Neural cell (in vitro differentiated cells): ENCODE data around the gene TRABD2B.

Source experiments
- EZH2 ChIP-seq: fragments of 200-600, 300-800 bp; shearing (Covaris generic), sonication (generic); IDR thresholded peaks from 2 replicates; pipeline ENCODE4 v1.6.1; 2014; ENCODE audit warnings: antibody characterized with exemption, low read length, borderline replicate concordance, mild to moderate bottlenecking; ENCODE audit not compliant: insufficient read depth, poor library complexity, severe bottlenecking
- MXI1 ChIP-seq: fragments of 450-650 bp; conservative IDR thresholded peaks from 2 replicates; pipeline ENCODE4 v1.6.1; 2014; ENCODE audit warnings: antibody characterized with exemption, mild to moderate bottlenecking; ENCODE audit not compliant: poor library complexity, severe bottlenecking
- POLR2AphosphoS5 ChIP-seq: IDR thresholded peaks from 2 replicates; pipeline ENCODE4 v1.6.1; 2012
- RAD21 ChIP-seq: fragments of 450-650 bp; conservative IDR thresholded peaks from 2 replicates; pipeline ENCODE4 v1.6.1; 2014; ENCODE audit warnings: antibody characterized with exemption, mild to moderate bottlenecking, moderate library complexity
- TF ChIP-seq, protein P1 (sequence below): fragments of 450-650 bp; IDR thresholded peaks from 2 replicates; pipeline ENCODE4 v1.5.1; 2014; ENCODE audit warnings: antibody characterized with exemption, mild to moderate bottlenecking, moderate library complexity; ENCODE audit not compliant: poor library complexity, severe bottlenecking

GRCh38 chr1:47771751-47772150 is 225.4 kb downstream of the TRABD2B start:
- TF ChIP-seq POLR2AphosphoS5 (no peak), EZH2 (no peak), RAD21 (no peak), MXI1 (no peak)
- TF ChIP-seq, protein P1, sequence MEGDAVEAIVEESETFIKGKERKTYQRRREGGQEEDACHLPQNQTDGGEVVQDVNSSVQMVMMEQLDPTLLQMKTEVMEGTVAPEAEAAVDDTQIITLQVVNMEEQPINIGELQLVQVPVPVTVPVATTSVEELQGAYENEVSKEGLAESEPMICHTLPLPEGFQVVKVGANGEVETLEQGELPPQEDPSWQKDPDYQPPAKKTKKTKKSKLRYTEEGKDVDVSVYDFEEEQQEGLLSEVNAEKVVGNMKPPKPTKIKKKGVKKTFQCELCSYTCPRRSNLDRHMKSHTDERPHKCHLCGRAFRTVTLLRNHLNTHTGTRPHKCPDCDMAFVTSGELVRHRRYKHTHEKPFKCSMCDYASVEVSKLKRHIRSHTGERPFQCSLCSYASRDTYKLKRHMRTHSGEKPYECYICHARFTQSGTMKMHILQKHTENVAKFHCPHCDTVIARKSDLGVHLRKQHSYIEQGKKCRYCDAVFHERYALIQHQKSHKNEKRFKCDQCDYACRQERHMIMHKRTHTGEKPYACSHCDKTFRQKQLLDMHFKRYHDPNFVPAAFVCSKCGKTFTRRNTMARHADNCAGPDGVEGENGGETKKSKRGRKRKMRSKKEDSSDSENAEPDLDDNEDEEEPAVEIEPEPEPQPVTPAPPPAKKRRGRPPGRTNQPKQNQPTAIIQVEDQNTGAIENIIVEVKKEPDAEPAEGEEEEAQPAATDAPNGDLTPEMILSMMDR, result no peak
